Fibroblast of lung (primary cell): ENCODE results near the gene TMEM33. TPM values are rescaled to one million over a fixed set of nuclear protein-coding genes. Genes with fewer than 3 reads are reported as not detected.

ENCODE experiments used
- DNase-seq, 2 donors: peaks; one replicate each; pipeline versions ENCODE4 v3.0.0 to v3.0.0-alpha.2; 2010; ENCODE audit warnings: low read depth in 2 of 2
- H2AFZ ChIP-seq: 2 replicates; pipeline ENCODE4 v1.5.1; 2012; ENCODE audit warnings: low read length, control low read depth, inconsistent platforms
- H3K27ac ChIP-seq: 2 replicates; pipeline ENCODE4 v1.5.1; 2011; ENCODE audit warnings: low read length, control low read depth; ENCODE audit not compliant: insufficient read depth
- H3K27me3 ChIP-seq: 2 replicates; pipeline ENCODE4 v1.5.1; 2011; ENCODE audit warnings: mild to moderate bottlenecking, low read length; ENCODE audit not compliant: control insufficient read depth, insufficient read depth
- H3K36me3 ChIP-seq: 2 replicates; pipeline ENCODE4 v1.5.1; 2011; ENCODE audit warnings: low read length; ENCODE audit not compliant: control insufficient read depth, insufficient read depth
- H3K4me1 ChIP-seq: 2 replicates; pipeline ENCODE4 v1.5.1; 2011; ENCODE audit warnings: low read length; ENCODE audit not compliant: control insufficient read depth, insufficient read depth; ENCODE audit errors: extremely low read depth
- H3K4me2 ChIP-seq: 2 replicates; pipeline ENCODE4 v1.5.1; 2011; ENCODE audit warnings: low read length, control low read depth; ENCODE audit not compliant: insufficient read depth; ENCODE audit errors: extremely low read depth
- H3K4me3 ChIP-seq, 4 experiments: fragments of 200-600 bp in 1 of 4; sonication (generic) in 1 of 4; replicated peaks in 1 of 4; 2 replicates each; pipeline ENCODE4 v1.5.1; 2011 to 2016; ENCODE audit warnings: low read length in 4 of 4, low read depth in 3 of 4, mild to moderate bottlenecking in 3 of 4, control low read depth in 2 of 4, inconsistent platforms in 1 of 4, mixed read lengths in 1 of 4; ENCODE audit not compliant: insufficient read depth in 1 of 4; ENCODE audit errors: control extremely low read depth in 1 of 4
- H3K79me2 ChIP-seq: 2 replicates; pipeline ENCODE4 v1.5.1; 2012; ENCODE audit warnings: mild to moderate bottlenecking, low read length, inconsistent platforms; ENCODE audit not compliant: control insufficient read depth, insufficient read depth
- H3K9ac ChIP-seq: 2 replicates; pipeline ENCODE4 v1.5.1; 2011; ENCODE audit warnings: mild to moderate bottlenecking, low read length, control low read depth; ENCODE audit not compliant: insufficient read depth
- H3K9me3 ChIP-seq: 2 replicates; pipeline ENCODE4 v1.5.1; 2012; ENCODE audit warnings: low read depth, low read length; ENCODE audit not compliant: control insufficient read depth, insufficient read depth
- H4K20me1 ChIP-seq: 2 replicates; pipeline ENCODE4 v1.5.1; 2011; ENCODE audit warnings: low read length; ENCODE audit not compliant: control insufficient read depth, insufficient read depth; ENCODE audit errors: extremely low read depth
- EZH2 ChIP-seq: IDR thresholded peaks from 2 replicates; pipeline ENCODE4 v1.5.1; 2012; ENCODE audit warnings: low read length, control low read depth, mild to moderate bottlenecking; ENCODE audit errors: missing control alignments
- polyA plus RNA-seq, 2 donors: library from polyadenylated mRNA; depleted of rRNA in 1 of 2; stranded (reverse) in 1 of 2; unstranded in 1 of 2; fragments of >200 nt; gene quantifications; 2 replicates each; pipeline ENCODE4 v1.2.1, GENCODE V29; 2011 to 2012; ENCODE audit warnings: missing spikeins in 1 of 2
- total RNA-seq: library from RNA; depleted of rRNA; stranded (reverse); fragments of >200 nt; gene quantifications from 2 replicates; pipeline ENCODE4 v1.2.1, GENCODE V29; 2014
- TF ChIP-seq, protein P1 (sequence below), 2 donors: IDR thresholded peaks in 1 of 2; conservative IDR thresholded peaks in 1 of 2; 1 replicate in 1 of 2; 2 replicates in 1 of 2; pipeline ENCODE4 v1.5.1; 2011 to 2012; ENCODE audit warnings: low read length in 2 of 2, control low read depth in 1 of 2, inconsistent platforms in 1 of 2, low read depth in 1 of 2, mild to moderate bottlenecking in 1 of 2

Gene TMEM33
- total and polyA plus RNA-seq, 2 donors (not counting 1 experiment from before 2014, with no cell fraction given): 39.0 to 39.3 TPM

DNA sequence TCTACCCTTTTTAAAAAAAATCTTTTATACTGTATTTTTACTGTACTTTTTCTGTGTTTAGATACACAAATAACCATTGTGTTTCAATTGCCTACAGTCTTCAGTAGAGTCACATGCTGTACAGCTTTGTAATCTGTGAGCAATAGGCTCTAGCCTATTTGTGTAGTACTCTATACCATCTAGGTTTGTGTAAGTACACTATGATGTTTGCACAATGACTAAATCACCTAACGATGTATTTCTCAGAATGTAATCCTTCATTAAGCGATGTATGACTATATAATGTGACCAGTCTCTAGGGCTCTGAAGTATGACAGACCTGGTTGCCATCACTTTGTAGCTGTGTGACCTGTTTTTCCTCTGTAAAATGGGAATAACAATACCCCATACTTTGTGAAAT, 32.2 kb downstream of the TMEM33 start:
- no peaks in the 10 kb centered on the region for H3K4me1 ChIP-seq
- H3K79me2 ChIP-seq: no peaks in the 10 kb centered on the region
- no peak overlapping the region for H3K4me3 ChIP-seq
- TF ChIP-seq, protein P1, sequence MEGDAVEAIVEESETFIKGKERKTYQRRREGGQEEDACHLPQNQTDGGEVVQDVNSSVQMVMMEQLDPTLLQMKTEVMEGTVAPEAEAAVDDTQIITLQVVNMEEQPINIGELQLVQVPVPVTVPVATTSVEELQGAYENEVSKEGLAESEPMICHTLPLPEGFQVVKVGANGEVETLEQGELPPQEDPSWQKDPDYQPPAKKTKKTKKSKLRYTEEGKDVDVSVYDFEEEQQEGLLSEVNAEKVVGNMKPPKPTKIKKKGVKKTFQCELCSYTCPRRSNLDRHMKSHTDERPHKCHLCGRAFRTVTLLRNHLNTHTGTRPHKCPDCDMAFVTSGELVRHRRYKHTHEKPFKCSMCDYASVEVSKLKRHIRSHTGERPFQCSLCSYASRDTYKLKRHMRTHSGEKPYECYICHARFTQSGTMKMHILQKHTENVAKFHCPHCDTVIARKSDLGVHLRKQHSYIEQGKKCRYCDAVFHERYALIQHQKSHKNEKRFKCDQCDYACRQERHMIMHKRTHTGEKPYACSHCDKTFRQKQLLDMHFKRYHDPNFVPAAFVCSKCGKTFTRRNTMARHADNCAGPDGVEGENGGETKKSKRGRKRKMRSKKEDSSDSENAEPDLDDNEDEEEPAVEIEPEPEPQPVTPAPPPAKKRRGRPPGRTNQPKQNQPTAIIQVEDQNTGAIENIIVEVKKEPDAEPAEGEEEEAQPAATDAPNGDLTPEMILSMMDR (conservative IDR thresholded peaks at IDR 0.05 in 1 of 2, IDR thresholded peaks at IDR 0.05 in 1 of 2; ENCODE audit: low read depth in 1 of 2, low read length in 2 of 2): no peak
- no peak for TF ChIP-seq EZH2
- DNase-seq: no peak
- no peaks in the 10 kb centered on the region for H3K27me3 ChIP-seq
- H3K36me3 ChIP-seq: no peaks in the 10 kb centered on the region
- no peaks in the 10 kb centered on the region for H3K9me3 ChIP-seq
- no peak overlapping the region for H3K9ac ChIP-seq
- no peak overlapping the region for H3K27ac ChIP-seq
- no peak overlapping the region for H2AFZ ChIP-seq
- H3K4me2 ChIP-seq: no peak overlapping the region
- H4K20me1 ChIP-seq: no peaks in the 10 kb centered on the region

DNA sequence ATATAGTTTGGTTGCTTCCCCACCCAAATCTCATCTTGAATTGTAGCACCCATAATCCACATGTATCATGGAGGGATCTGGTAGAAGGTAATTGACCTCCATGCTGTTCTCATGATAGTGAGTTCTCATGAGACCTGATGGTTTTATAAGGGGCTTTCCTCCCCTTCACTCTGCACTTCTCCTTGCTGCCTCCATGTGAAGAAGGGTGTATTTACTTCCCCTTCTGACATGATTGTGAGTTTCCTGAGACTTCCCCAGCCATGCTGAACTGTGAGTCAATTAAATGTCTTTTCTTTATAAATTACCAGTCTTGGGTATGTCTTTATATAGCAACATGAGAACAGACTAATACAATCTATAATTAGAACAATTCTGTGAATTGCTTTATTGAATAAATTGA, 34.4 kb downstream of the TMEM33 start:
- no peak overlapping the region for H2AFZ ChIP-seq
- H3K36me3 ChIP-seq: no peaks in the 10 kb centered on the region
- H3K79me2 ChIP-seq: no peaks in the 10 kb centered on the region
- H3K4me1 ChIP-seq: no peaks in the 10 kb centered on the region
- no peaks in the 10 kb centered on the region for H3K9me3 ChIP-seq
- DNase-seq: no peak
- no peaks in the 10 kb centered on the region for H3K27me3 ChIP-seq
- H3K9ac ChIP-seq: no peak overlapping the region
- no peaks in the 10 kb centered on the region for H4K20me1 ChIP-seq
- no peak for TF ChIP-seq EZH2
- TF ChIP-seq, protein P1 (conservative IDR thresholded peaks at IDR 0.05 in 1 of 2, IDR thresholded peaks at IDR 0.05 in 1 of 2; ENCODE audit: low read depth in 1 of 2, low read length in 2 of 2): no peak
- no peak overlapping the region for H3K4me3 ChIP-seq
- H3K27ac ChIP-seq: no peak overlapping the region
- H3K4me2 ChIP-seq: no peak overlapping the region

DNA sequence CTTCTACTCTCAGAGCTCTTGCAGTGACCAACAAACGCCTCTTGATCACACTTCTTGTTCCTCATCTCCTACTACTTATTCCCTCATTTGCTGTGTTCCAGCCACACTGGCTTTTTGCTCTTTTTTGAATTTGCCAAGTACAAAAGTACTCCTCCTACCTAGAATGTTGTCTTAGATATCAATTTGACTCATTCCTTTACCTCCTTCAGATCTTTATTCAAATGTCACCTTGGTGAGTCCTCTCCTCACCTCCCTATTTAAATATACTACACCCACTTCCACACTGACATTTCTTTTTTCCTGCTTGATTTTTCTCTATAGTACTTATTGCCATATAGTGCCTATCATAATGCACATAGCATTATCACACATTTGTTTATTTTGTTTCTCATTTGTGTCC, 40.1 kb downstream of the TMEM33 start:
- H3K4me2 ChIP-seq: no peak overlapping the region
- no peaks in the 10 kb centered on the region for H3K79me2 ChIP-seq
- TF ChIP-seq, protein P1 (conservative IDR thresholded peaks at IDR 0.05 in 1 of 2, IDR thresholded peaks at IDR 0.05 in 1 of 2; ENCODE audit: low read depth in 1 of 2, low read length in 2 of 2): no peak
- no peak for TF ChIP-seq EZH2
- peaks cover 4% of the 10 kb centered on the region for H3K4me1 ChIP-seq
- H3K36me3 ChIP-seq: no peaks in the 10 kb centered on the region
- no peak for DNase-seq
- no peaks in the 10 kb centered on the region for H3K9me3 ChIP-seq
- no peaks in the 10 kb centered on the region for H4K20me1 ChIP-seq
- H3K27me3 ChIP-seq: no peaks in the 10 kb centered on the region
- no peak overlapping the region for H3K4me3 ChIP-seq
- H3K9ac ChIP-seq: no peak overlapping the region
- no peak overlapping the region for H3K27ac ChIP-seq
- H2AFZ ChIP-seq: no peak overlapping the region
